Measurements from ENCODE around the gene SLC39A12. TPM values are rescaled to one million over a fixed set of nuclear protein-coding genes. Genes with fewer than 3 reads are reported as not detected.

Gene SLC39A12
- total RNA-seq = 0.18 and 0.21 TPM in 2 replicates
- polyA plus RNA-seq = 0.29 TPM in 1 of 2 replicates, not detected in the other

DNA sequence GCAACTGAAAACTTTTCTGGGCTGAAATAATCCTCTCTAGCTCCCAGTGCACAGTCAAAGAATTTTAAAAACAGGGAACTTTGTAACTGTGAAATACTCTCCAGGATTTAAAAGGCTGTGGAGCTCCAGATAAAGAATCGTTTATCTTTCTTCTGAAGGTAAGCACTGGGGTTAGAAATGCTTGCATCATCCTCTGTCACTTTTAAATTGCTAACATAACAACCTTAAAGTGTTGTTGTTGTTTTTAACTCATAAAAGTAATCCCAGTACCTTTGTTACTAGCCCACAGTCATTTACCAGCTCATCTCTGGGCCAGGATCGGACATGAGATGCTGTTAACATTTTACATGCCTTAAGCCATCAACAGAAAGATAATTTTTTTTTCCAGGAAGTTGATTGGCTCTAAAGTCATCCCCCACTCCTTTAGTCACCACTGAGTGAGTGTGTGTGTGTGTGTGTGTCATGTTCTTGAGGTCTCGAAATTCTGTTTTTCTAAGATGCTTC lies at the start of gene SLC39A12:
Gene SLC39A12 (plus strand): TSS at position 51 of the 504 bp plus-strand sequence. CDS start 1,359 bp downstream, outside the sequence.
- no peaks in the 10 kb centered on the region for H3K4me1 ChIP-seq (ENCODE audit: low read depth)
- H3K9me3 ChIP-seq (ENCODE audit: low read depth) = no peaks in the 10 kb centered on the region
- peak in 1 of 2 donors; percentile 33 for DNase-seq (ENCODE audit: low read depth in 1 of 2, low spot score in 1 of 2)
- no peak within 1 kb of the TSS for H3K4me3 ChIP-seq
- TF ChIP-seq, protein P1, sequence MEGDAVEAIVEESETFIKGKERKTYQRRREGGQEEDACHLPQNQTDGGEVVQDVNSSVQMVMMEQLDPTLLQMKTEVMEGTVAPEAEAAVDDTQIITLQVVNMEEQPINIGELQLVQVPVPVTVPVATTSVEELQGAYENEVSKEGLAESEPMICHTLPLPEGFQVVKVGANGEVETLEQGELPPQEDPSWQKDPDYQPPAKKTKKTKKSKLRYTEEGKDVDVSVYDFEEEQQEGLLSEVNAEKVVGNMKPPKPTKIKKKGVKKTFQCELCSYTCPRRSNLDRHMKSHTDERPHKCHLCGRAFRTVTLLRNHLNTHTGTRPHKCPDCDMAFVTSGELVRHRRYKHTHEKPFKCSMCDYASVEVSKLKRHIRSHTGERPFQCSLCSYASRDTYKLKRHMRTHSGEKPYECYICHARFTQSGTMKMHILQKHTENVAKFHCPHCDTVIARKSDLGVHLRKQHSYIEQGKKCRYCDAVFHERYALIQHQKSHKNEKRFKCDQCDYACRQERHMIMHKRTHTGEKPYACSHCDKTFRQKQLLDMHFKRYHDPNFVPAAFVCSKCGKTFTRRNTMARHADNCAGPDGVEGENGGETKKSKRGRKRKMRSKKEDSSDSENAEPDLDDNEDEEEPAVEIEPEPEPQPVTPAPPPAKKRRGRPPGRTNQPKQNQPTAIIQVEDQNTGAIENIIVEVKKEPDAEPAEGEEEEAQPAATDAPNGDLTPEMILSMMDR (IDR thresholded peaks at IDR 0.05; ENCODE audit: low read depth, low read length) = no peak
- no peaks in the 10 kb centered on the region for H3K27me3 ChIP-seq
- no peak within 1 kb of the TSS for H3K27ac ChIP-seq
- H3K36me3 ChIP-seq = no peaks in the 10 kb centered on the region

DNA sequence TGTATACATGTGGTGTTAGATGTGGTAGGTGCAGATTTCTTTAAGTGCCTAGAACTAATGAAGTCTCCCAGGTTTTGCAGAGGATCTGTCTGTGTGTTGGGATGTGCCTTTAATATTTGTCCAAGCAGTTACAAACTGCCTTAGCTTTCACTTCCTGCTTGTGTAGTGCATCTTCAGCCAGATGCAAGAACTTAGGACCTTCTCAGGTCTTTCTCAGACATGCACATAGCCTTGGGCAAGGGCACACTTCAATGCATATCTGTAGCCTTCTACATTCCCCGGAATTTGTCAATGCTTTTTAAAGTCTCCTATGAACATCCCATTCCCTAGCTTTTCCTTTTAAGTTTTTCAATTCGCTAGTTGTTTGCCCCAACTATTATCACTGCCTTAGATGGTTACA lies 47.2 kb upstream of the SLC39A12 start:
- no peak for DNase-seq (ENCODE audit: low read depth in 1 of 2, low spot score in 1 of 2)
- no peaks in the 10 kb centered on the region for H3K27me3 ChIP-seq
- no peaks in the 10 kb centered on the region for H3K36me3 ChIP-seq
- H3K27ac ChIP-seq = no peak overlapping the region
- H3K9me3 ChIP-seq (ENCODE audit: low read depth) = no peaks in the 10 kb centered on the region
- no peak overlapping the region for H3K4me3 ChIP-seq
- TF ChIP-seq, protein P1 (IDR thresholded peaks at IDR 0.05; ENCODE audit: low read depth, low read length) = no peak
- H3K4me1 ChIP-seq (ENCODE audit: low read depth) = peaks cover 9% of the 10 kb centered on the region

DNA sequence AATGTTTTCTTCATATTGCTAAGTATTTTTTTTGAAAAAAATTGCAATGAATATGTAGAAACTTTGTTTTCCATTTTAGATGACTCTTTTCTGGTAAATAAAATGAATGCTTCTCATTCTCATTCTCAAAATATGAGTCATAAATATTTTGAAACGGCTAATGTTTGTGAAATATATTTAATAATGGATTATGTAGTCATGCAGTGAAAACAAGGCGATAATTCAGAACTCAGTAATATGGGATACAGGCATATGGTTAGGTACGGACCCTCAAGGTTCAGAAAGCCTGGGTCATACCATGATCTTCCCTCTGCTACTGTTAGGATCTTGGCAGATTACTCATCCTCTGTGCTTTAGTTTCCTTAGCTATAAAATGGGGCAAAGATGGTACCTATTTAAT lies 46.2 kb upstream of the SLC39A12 start:
- no peaks in the 10 kb centered on the region for H3K27me3 ChIP-seq
- H3K4me1 ChIP-seq (ENCODE audit: low read depth) = peaks cover 6% of the 10 kb centered on the region
- H3K36me3 ChIP-seq = no peaks in the 10 kb centered on the region
- TF ChIP-seq, protein P1 (IDR thresholded peaks at IDR 0.05; ENCODE audit: low read depth, low read length) = no peak
- no peak for DNase-seq (ENCODE audit: low read depth in 1 of 2, low spot score in 1 of 2)
- no peak overlapping the region for H3K4me3 ChIP-seq
- no peak overlapping the region for H3K27ac ChIP-seq
- H3K9me3 ChIP-seq (ENCODE audit: low read depth) = no peaks in the 10 kb centered on the region

DNA sequence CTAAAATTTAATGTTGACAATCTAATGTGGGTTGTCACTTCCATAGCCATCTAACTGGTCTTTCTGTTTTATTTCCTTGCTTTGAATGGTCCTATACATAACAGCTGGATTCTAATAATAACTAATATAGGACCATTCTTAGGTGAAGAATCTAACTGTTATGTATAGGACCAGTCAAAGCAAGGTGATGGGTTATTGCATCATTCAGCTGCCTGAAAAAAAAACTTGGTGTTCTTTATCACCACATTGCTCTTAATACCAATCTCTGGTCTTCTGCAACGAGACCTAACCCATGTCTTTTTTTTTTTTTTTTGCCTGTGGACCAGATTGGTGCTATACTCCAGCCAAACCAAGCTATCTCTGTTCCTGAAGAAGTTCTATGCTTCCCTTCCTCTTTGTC lies 45.7 kb upstream of the SLC39A12 start:
- H3K27ac ChIP-seq = no peak overlapping the region
- H3K36me3 ChIP-seq = no peaks in the 10 kb centered on the region
- no peak for DNase-seq (ENCODE audit: low read depth in 1 of 2, low spot score in 1 of 2)
- TF ChIP-seq, protein P1 (IDR thresholded peaks at IDR 0.05; ENCODE audit: low read depth, low read length) = no peak
- no peak overlapping the region for H3K4me3 ChIP-seq
- peaks cover under 1% of the 10 kb centered on the region for H3K4me1 ChIP-seq (ENCODE audit: low read depth)
- H3K9me3 ChIP-seq (ENCODE audit: low read depth) = no peaks in the 10 kb centered on the region
- H3K27me3 ChIP-seq = no peaks in the 10 kb centered on the region

DNA sequence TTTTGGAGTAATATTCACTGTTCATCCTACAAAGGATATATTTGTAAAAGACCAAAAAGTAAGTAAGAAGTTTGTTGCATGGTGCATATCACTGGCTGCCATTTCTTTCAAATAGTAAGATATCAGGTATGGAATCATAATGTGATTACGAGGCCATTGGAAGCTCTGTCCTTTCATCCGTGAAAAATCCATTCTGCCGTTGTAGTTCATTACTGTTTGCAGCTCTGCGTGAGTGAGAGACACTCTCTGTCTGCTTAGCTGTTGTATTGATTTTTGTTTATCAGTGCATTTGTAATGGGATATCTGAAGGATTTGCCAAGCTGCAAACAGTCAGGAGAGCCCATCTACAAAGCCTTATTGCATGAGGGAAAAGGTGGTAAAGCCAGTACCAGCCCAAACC lies 44.1 kb upstream of the SLC39A12 start:
- no peaks in the 10 kb centered on the region for H3K27me3 ChIP-seq
- no peak for DNase-seq (ENCODE audit: low read depth in 1 of 2, low spot score in 1 of 2)
- TF ChIP-seq, protein P1 (IDR thresholded peaks at IDR 0.05; ENCODE audit: low read depth, low read length) = no peak

More for the DNA sequence above, 44.1 kb upstream of the SLC39A12 start:
- Histone ChIP-seq H3K9me3 (ENCODE audit: low read depth) (no peaks in the 10 kb centered on the region), H3K27ac (no peak overlapping the region), H3K4me3 (no peak overlapping the region), H3K36me3 (no peaks in the 10 kb centered on the region), H3K4me1 (ENCODE audit: low read depth) (peaks cover 8% of the 10 kb centered on the region)
